H1 (cell line): ENCODE data around the gene TLE1. TPM values are rescaled to one million over a fixed set of nuclear protein-coding genes. Genes with fewer than 3 reads are reported as not detected.

Source experiments
- CTCF ChIA-PET: fragments of 300-600 bp; sonication (Branson Sonifier 250); formaldehyde crosslinking; loops from one replicate; lab custom pipeline; 2021; ENCODE audit not compliant: partially characterized antibody; lab: Charles Lee
- POLR2A ChIA-PET: fragments of 300-600 bp; sonication (Branson Sonifier 250); formaldehyde crosslinking; loops from one replicate; lab custom pipeline; 2021; ENCODE audit warnings: inconsistent platforms; ENCODE audit not compliant: partially characterized antibody; lab: Charles Lee
- DNase-seq, 2 experiments: peaks; one replicate each; pipeline versions ENCODE4 v3.0.0 to v3.0.0-alpha.2; 2010 to 2022; ENCODE audit warnings: low spot score in 2 of 2, low read depth in 1 of 2, mixed read lengths in 1 of 2
- FAIRE-seq: peaks from 2 replicates; lab custom pipeline; 2011; peaks lifted over from hg19 to GRCh38; lab: Jason Lieb, UNC
- H2AFZ ChIP-seq: 2 replicates; pipeline ENCODE4 v1.8.1; 2012; ENCODE audit warnings: low read length, inconsistent platforms
- H2AK5ac ChIP-seq: 2 replicates; pipeline ENCODE4 v1.6.1; 2013; ENCODE audit warnings: low read depth, low read length
- H2BK120ac ChIP-seq: replicated peaks from 2 replicates; pipeline ENCODE3; 2013; ENCODE audit warnings: low read depth, low read length, inconsistent platforms
- H2BK12ac ChIP-seq: 2 replicates; pipeline ENCODE4 v1.6.1; 2013; ENCODE audit warnings: low read depth, low read length
- H2BK15ac ChIP-seq: 2 replicates; pipeline ENCODE4 v1.6.1; 2013; ENCODE audit warnings: low read length
- H2BK20ac ChIP-seq: 2 replicates; pipeline ENCODE4 v1.6.1; 2013; ENCODE audit warnings: low read length
- H2BK5ac ChIP-seq: 2 replicates; pipeline ENCODE4 v1.6.1; 2013; ENCODE audit warnings: low read depth, low read length
- H3K14ac ChIP-seq: 2 replicates; pipeline ENCODE4 v1.6.1; 2013; ENCODE audit warnings: inconsistent platforms; ENCODE audit not compliant: insufficient read length
- H3K18ac ChIP-seq: 2 replicates; pipeline ENCODE4 v1.6.1; 2013; ENCODE audit warnings: low read length; ENCODE audit errors: extremely low read depth
- H3K23ac ChIP-seq: 2 replicates; pipeline ENCODE4 v1.6.1; 2013; ENCODE audit warnings: inconsistent platforms; ENCODE audit not compliant: insufficient read length
- H3K23me2 ChIP-seq: 2 replicates; pipeline ENCODE4 v1.6.1; 2013; ENCODE audit warnings: low read depth, low read length
- H3K27ac ChIP-seq: 2 replicates; pipeline ENCODE4 v1.6.1; 2011; ENCODE audit warnings: low read depth, low read length, inconsistent platforms
- H3K27me3 ChIP-seq, 4 experiments: replicated peaks in 1 of 4; 1 replicate in 1 of 4; 2 replicates in 3 of 4; pipeline versions ENCODE4 v1.6.1 to v1.8.1; 2011 to 2013; ENCODE audit warnings: low read length in 3 of 4, mild to moderate bottlenecking in 3 of 4, inconsistent platforms in 2 of 4, mixed read lengths in 2 of 4, moderate library complexity in 1 of 4; ENCODE audit not compliant: control insufficient read depth in 3 of 4, insufficient read depth in 3 of 4; ENCODE audit errors: extremely low read depth in 1 of 4
- H3K36me3 ChIP-seq, 4 experiments: 2 replicates each; pipeline versions ENCODE4 v1.6.1 to v1.8.1; 2011 to 2013; ENCODE audit warnings: mild to moderate bottlenecking in 4 of 4, low read length in 3 of 4, moderate library complexity in 2 of 4, control low read depth in 1 of 4, inconsistent platforms in 1 of 4; ENCODE audit not compliant: insufficient read depth in 4 of 4, control insufficient read depth in 2 of 4
- H3K4ac ChIP-seq: replicated peaks from 2 replicates; pipeline ENCODE3; 2013; ENCODE audit warnings: low read length, low read depth, mixed read lengths, inconsistent platforms; ENCODE audit not compliant: insufficient read length
- H3K4me1 ChIP-seq, 4 experiments: replicated peaks in 1 of 4; 1 replicate in 1 of 4; 2 replicates in 3 of 4; pipeline versions ENCODE4 v1.6.1 to v1.8.1; 2011 to 2013; ENCODE audit warnings: low read length in 3 of 4, inconsistent platforms in 2 of 4, mixed read lengths in 1 of 4; ENCODE audit not compliant: insufficient read depth in 4 of 4, control insufficient read depth in 3 of 4
- H3K4me2 ChIP-seq, 2 experiments: 2 replicates each; pipeline versions ENCODE4 v1.6.1 to v1.8.1; 2011 to 2013; ENCODE audit warnings: low read depth in 2 of 2, low read length in 2 of 2, control low read depth in 1 of 2, inconsistent platforms in 1 of 2, mild to moderate bottlenecking in 1 of 2; ENCODE audit not compliant: insufficient read depth in 1 of 2
- H3K4me3 ChIP-seq, 4 experiments: fragments of 200-600, 300-600 bp in 1 of 4; sonication (generic), shearing (Covaris generic), sonication (Bioruptor Twin) in 1 of 4; 2 replicates each; pipeline versions ENCODE4 v1.5.1 to v1.8.1; 2011 to 2016; ENCODE audit warnings: low read length in 4 of 4, low read depth in 3 of 4, control low read depth in 2 of 4, inconsistent platforms in 2 of 4, mild to moderate bottlenecking in 2 of 4, mixed read lengths in 1 of 4, moderate library complexity in 1 of 4; ENCODE audit not compliant: insufficient read depth in 2 of 4; ENCODE audit errors: extremely low read depth in 1 of 4
- H3K56ac ChIP-seq: replicated peaks from 2 replicates; pipeline ENCODE3; 2013; ENCODE audit warnings: low read depth, mild to moderate bottlenecking, mixed read lengths, low read length, inconsistent platforms; ENCODE audit not compliant: insufficient read length
- H3K79me1 ChIP-seq: 2 replicates; pipeline ENCODE4 v1.6.1; 2013; ENCODE audit warnings: low read depth, low read length, control low read depth
- H3K79me2 ChIP-seq, 2 experiments: 2 replicates each; pipeline versions ENCODE4 v1.6.1 to v1.8.1; 2012 to 2013; ENCODE audit warnings: low read length in 2 of 2, mild to moderate bottlenecking in 2 of 2, inconsistent platforms in 1 of 2; ENCODE audit not compliant: insufficient read depth in 2 of 2, control insufficient read depth in 1 of 2
- H3K9ac ChIP-seq, 4 experiments: replicated peaks in 1 of 4; 1 replicate in 1 of 4; 2 replicates in 3 of 4; pipeline versions ENCODE4 v1.6.1 to v1.8.1; 2011 to 2013; ENCODE audit warnings: low read depth in 3 of 4, low read length in 3 of 4, control low read depth in 2 of 4, mild to moderate bottlenecking in 2 of 4, moderate library complexity in 2 of 4, inconsistent platforms in 1 of 4; ENCODE audit errors: extremely low read depth in 1 of 4
- H3K9me3 ChIP-seq, 2 experiments: 2 replicates each; pipeline versions ENCODE4 v1.6.1 to v1.8.1; 2012 to 2013; ENCODE audit warnings: mild to moderate bottlenecking in 2 of 2, moderate library complexity in 2 of 2, control low read depth in 1 of 2, inconsistent platforms in 1 of 2, low read depth in 1 of 2, low read length in 1 of 2, mixed read lengths in 1 of 2; ENCODE audit not compliant: insufficient read depth in 2 of 2
- H4K20me1 ChIP-seq, 2 experiments: replicated peaks in 1 of 2; 2 replicates each; pipeline versions ENCODE3 to v1.8.1; 2011 to 2013; ENCODE audit warnings: inconsistent platforms in 2 of 2, low read length in 2 of 2, mild to moderate bottlenecking in 1 of 2; ENCODE audit not compliant: insufficient read depth in 2 of 2, control insufficient read depth in 1 of 2
- H4K5ac ChIP-seq: 2 replicates; pipeline ENCODE4 v1.6.1; 2013; ENCODE audit warnings: low read length, low read depth, mixed read lengths, inconsistent platforms; ENCODE audit not compliant: insufficient read length
- H4K8ac ChIP-seq: 2 replicates; pipeline ENCODE4 v1.8.0; 2013; ENCODE audit warnings: mild to moderate bottlenecking, moderate library complexity, low read length, inconsistent platforms; ENCODE audit not compliant: insufficient read depth; ENCODE audit errors: extremely low read depth
- H4K91ac ChIP-seq: replicated peaks from 2 replicates; pipeline ENCODE3; 2013; ENCODE audit warnings: low read length, mixed read lengths, inconsistent platforms; ENCODE audit not compliant: insufficient read length
- CBX5 ChIP-seq: fragments of 300-800, 300-1000 bp; sonication (generic); IDR thresholded peaks from 2 replicates; pipeline ENCODE4 v1.7.1; 2016; ENCODE audit warnings: antibody characterized with exemption, low read length, low read depth
- CREB1 ChIP-seq: IDR thresholded peaks from 2 replicates; pipeline ENCODE4 v1.6.1; 2012; ENCODE audit warnings: inconsistent platforms
- JUND ChIP-seq: IDR thresholded peaks from 2 replicates; pipeline ENCODE4 v1.6.1; 2011; ENCODE audit warnings: mild to moderate bottlenecking, improper control_type of control experiment, low read length
- POLR2A ChIP-seq, 2 experiments: IDR thresholded peaks; 1 replicate in 1 of 2; 2 replicates in 1 of 2; pipeline ENCODE4 v1.6.1; 2011; ENCODE audit warnings: low read depth in 2 of 2, low read length in 2 of 2, mild to moderate bottlenecking in 2 of 2; ENCODE audit errors: control extremely low read depth in 1 of 2
- RFX5 ChIP-seq: IDR thresholded peaks from 2 replicates; pipeline ENCODE4 v1.6.1; 2011; ENCODE audit warnings: low read depth, low read length, improper control_type of control experiment, borderline replicate concordance
- RXRA ChIP-seq: IDR thresholded peaks from 2 replicates; pipeline ENCODE4 v1.6.1; 2011; ENCODE audit warnings: low read depth, mild to moderate bottlenecking, low read length, moderate library complexity; ENCODE audit not compliant: insufficient read depth
- SP2 ChIP-seq: IDR thresholded peaks from 2 replicates; pipeline ENCODE4 v1.6.1; 2012; ENCODE audit warnings: mild to moderate bottlenecking, low read length, inconsistent platforms
- SUZ12 ChIP-seq: fragments of 200-600 bp; sonication (generic); IDR thresholded peaks from 2 replicates; pipeline ENCODE4 v1.6.1; 2012; ENCODE audit warnings: mild to moderate bottlenecking, inconsistent platforms, low read length, moderate library complexity, mixed read lengths
- TAF7 ChIP-seq: optimal IDR thresholded peaks from 2 replicates; pipeline ENCODE3; 2011; ENCODE audit warnings: low read depth, mild to moderate bottlenecking, inconsistent platforms, low read length, moderate library complexity, borderline replicate concordance
- WGBS, 2 experiments: shearing (Covaris generic) in 1 of 2; methylation state at CpG; one replicate each; pipeline versions ENCODE4 v1.1.6 to v1.1.7; 2013 to 2015; ENCODE audit warnings: low lambda C conversion rate in 2 of 2, mixed read lengths in 2 of 2, inconsistent platforms in 1 of 2, low coverage in 1 of 2, missing lambda C conversion rate in 1 of 2; ENCODE audit not compliant: insufficient replicate concordance in 2 of 2, insufficient coverage in 1 of 2, insufficient read length in 1 of 2; ENCODE audit errors: extremely low coverage in 1 of 2, missing lambda C conversion rate in 1 of 2; 5-methylcytosine and 5-hydroxymethylcytosine counted together
- polyA plus RNA-seq, 7 experiments: library from polyadenylated mRNA; depleted of rRNA in 3 of 7; stranded (reverse) in 5 of 7; unstranded in 2 of 7; fragments of >200 nt in 5 of 7; fragments of 200-250 nt in 2 of 7; gene quantifications; 1 replicate in 5 of 7; 2 replicates in 1 of 7; 4 replicates in 1 of 7; pipeline versions ENCODE4 v1.2.1 to v1.2.3, GENCODE V29; 2011 to 2013; ENCODE audit warnings: missing spikeins in 2 of 7, mixed read lengths in 2 of 7
- total RNA-seq: library from RNA; stranded (reverse); fragmentation: NEBNext Ultra II Directional; extraction: Animal tissue kit (Norgen Biotek cat#: 25700); gene quantifications from 2 replicates; pipeline ENCODE4 v1.2.1, GENCODE V29; 2021

Gene TLE1
- total and polyA plus RNA-seq, 2 of the 8 experiments (the other 6 are each of a cell fraction or from before 2014, with no cell fraction given), result 81.8 to 91.6 TPM

DNA sequence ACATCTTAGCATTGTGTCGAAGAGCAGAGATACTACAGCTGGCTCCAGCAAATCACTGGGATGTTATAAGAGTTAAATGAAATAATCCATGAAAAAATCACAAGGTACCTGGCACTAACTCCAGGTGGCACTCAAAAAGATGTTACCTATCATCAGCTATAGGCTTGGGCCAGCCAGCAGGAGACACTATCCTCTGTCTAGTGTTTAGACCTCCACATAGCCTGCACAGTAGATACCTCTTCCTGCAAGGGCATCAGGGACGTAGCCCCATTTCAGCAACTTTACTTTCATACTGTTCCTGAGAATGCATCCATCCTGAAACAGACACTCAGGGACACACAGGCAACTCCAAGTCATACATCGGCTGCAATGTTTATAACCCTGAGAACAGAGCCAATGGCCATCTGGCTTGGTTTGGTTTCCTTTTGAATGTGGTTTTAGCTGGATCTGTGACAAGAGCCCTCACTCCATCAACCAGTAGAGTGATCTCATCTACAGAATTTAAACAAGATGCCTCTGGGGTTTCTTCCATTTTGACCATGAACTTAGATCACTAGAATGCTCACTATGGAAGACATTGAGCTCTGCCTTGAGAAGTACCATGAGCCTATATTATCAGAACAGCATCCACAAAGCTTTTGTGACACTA lies 69.9 kb downstream of the TLE1 start:
- H3K23ac ChIP-seq, result no peak overlapping the region
- H3K27ac ChIP-seq, result no peak overlapping the region
- H3K79me2 ChIP-seq, result peaks cover 0 to 20% of the 10 kb centered on the region in 2 experiments; a peak in 2 of 4 replicates
- H2AK5ac ChIP-seq, result no peak overlapping the region
- no peak overlapping the region for H2BK15ac ChIP-seq
- H2BK20ac ChIP-seq, result no peak overlapping the region
- no peaks in the 10 kb centered on the region for H3K27me3 ChIP-seq
- H3K9me3 ChIP-seq, result no peaks in the 10 kb centered on the region
- H4K8ac ChIP-seq, result no peak overlapping the region
- H2BK120ac ChIP-seq, result no peak overlapping the region
- no peak overlapping the region for H3K14ac ChIP-seq
- no peak overlapping the region for H2AFZ ChIP-seq
- no peak overlapping the region for H3K4me3 ChIP-seq
- no peak for DNase-seq
- no peak overlapping the region for H3K9ac ChIP-seq
- FAIRE-seq, result no peak
- no peaks in the 10 kb centered on the region; the same call in 1 of the 2 replicates for H3K79me1 ChIP-seq
- H3K56ac ChIP-seq, result no peak overlapping the region
- peaks cover 10 to 25% (median 18%) of the 10 kb centered on the region in 4 experiments; a peak in 6 of 7 replicates for H3K4me1 ChIP-seq
- no peak for TF ChIP-seq SUZ12
- TF ChIP-seq CREB1, result no peak
- TF ChIP-seq JUND, result no peak
- TF ChIP-seq RFX5, result no peak
- no peak for TF ChIP-seq SP2
- TF ChIP-seq CBX5, result no peak
- no peak for TF ChIP-seq POLR2A (IDR thresholded peaks at IDR 0.05; ENCODE audit: control extremely low read depth in 1 of 2, low read depth in 2 of 2, low read length in 2 of 2)
- no peak for TF ChIP-seq RXRA
- no peak for TF ChIP-seq TAF7
- no peak overlapping the region for H4K5ac ChIP-seq
- 89% methylated on average over 3 of the region's 3 CpGs; no CpG with 5 or more reads in 1 of the 2 experiments for WGBS, 2 experiments
- H3K36me3 ChIP-seq, result peaks cover 16 to 38% (median 34%) of the 10 kb centered on the region in 4 experiments
- H2BK5ac ChIP-seq, result no peak overlapping the region
- POLR2A ChIA-PET, result interaction anchor here (1.8 kb wide), 1 partner anchor 16 kb away, joined by 5 read pairs; no protein-coding TSS in a partner anchor
- H3K4me2 ChIP-seq, result no peak overlapping the region
- CTCF ChIA-PET, result interaction anchor here (1.1 to 2.3 kb wide), 4 partner anchors 9 to 97 kb away, joined by 3 to 7 read pairs (median 3); no protein-coding TSS in a partner anchor
- H3K18ac ChIP-seq, result no peak overlapping the region
- H4K91ac ChIP-seq, result no peak overlapping the region
- no peak overlapping the region for H3K4ac ChIP-seq
- no peaks in the 10 kb centered on the region for H3K23me2 ChIP-seq
- H4K20me1 ChIP-seq, result peaks cover 2 to 5% of the 10 kb centered on the region in 2 experiments
- no peak overlapping the region for H2BK12ac ChIP-seq
